ENCODE results near the gene GPHB5. TPM values are rescaled to one million over a fixed set of nuclear protein-coding genes. Genes with fewer than 3 reads are reported as not detected.
"Not testable (repeated sequence)": the region's sequence is repeated elsewhere in the genome, so short reads cannot be mapped to it uniquely, and the experiment has no call there.

The GPHB5 gene
- total RNA-seq, 2 donors from 2014 or later: not detected

DNA sequence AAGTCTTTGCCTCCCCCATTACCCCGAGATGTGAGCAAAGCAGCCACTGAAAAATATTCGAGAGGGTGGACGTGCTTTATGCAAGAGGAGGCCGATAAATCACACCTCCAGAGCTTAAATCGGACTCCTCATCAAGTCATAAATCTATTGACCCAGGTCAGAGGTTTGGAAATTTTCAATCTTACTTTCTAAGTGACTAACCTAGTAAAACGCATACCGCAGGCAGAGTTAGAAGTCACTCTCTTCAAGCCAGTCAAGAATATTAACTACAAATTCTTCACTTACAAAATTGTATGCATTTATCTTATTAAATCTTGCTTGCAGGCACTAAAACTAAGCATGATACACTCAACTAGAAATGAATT is 34.9 kb downstream of the GPHB5 start:
- H3K36me3 ChIP-seq: no peaks in the 10 kb centered on the region
- DNase-seq: no peak
- no peak overlapping the region for H3K9ac ChIP-seq (ENCODE audit: low read depth in 2 of 2, low read length in 2 of 2)
- H3K27ac ChIP-seq: no peak overlapping the region
- no peaks in the 10 kb centered on the region for H3K27me3 ChIP-seq
- no peaks in the 10 kb centered on the region for H3K4me1 ChIP-seq
- H3K9me3 ChIP-seq: no peaks in the 10 kb centered on the region
- TF ChIP-seq, protein P1, sequence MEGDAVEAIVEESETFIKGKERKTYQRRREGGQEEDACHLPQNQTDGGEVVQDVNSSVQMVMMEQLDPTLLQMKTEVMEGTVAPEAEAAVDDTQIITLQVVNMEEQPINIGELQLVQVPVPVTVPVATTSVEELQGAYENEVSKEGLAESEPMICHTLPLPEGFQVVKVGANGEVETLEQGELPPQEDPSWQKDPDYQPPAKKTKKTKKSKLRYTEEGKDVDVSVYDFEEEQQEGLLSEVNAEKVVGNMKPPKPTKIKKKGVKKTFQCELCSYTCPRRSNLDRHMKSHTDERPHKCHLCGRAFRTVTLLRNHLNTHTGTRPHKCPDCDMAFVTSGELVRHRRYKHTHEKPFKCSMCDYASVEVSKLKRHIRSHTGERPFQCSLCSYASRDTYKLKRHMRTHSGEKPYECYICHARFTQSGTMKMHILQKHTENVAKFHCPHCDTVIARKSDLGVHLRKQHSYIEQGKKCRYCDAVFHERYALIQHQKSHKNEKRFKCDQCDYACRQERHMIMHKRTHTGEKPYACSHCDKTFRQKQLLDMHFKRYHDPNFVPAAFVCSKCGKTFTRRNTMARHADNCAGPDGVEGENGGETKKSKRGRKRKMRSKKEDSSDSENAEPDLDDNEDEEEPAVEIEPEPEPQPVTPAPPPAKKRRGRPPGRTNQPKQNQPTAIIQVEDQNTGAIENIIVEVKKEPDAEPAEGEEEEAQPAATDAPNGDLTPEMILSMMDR (IDR thresholded peaks at IDR 0.05): no peak
- H3K4me3 ChIP-seq: no peak overlapping the region
- intact Hi-C loops (cut with DNase I): no loop called here

DNA sequence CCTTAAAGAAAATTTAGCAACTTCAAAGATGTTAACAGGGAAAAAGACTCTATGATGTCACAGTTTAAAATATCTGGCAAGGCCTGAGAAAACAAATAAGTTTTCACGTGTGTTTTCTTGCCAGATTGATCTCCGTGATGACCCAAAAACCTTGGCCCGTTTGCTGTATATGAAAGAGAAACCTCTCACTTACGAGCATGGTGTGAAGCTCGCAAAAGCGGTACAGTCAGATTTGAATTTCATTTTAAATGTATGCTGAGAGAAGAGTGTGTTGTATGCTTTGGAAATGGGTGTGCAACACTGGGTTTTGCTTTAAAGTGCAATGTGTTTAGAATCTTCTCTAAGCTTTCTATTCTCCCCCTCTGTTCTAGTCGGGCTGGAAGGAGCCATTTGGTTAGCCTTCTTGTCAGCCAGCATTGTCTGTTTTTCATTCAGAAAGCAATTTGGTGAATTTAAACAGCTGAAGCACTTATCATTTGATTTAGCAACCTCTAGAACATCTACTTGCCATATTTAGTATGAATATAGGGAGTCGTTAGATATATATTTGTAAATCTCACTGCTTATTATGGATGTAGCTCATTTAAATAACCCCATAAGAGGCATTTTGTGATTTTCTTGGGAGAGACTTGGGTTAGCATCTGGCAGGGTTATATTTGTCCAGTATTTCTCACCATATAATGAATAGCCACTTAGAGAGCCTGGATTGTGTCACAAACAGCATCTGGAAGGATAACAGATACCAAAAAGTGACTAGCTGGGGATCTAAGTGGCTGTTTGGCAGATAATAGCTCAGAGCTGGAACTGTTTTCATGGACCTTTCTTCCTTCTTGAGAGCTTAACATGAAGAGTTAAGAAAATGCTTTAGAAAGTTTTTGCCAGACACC is 35.5 kb downstream of the GPHB5 start:
- H3K36me3 ChIP-seq: no peaks in the 10 kb centered on the region
- H3K4me3 ChIP-seq: no peak overlapping the region
- no peaks in the 10 kb centered on the region for H3K4me1 ChIP-seq
- H3K27me3 ChIP-seq: no peaks in the 10 kb centered on the region
- no peaks in the 10 kb centered on the region for H3K9me3 ChIP-seq
- TF ChIP-seq, protein P1 (IDR thresholded peaks at IDR 0.05): no peak
- no peak for DNase-seq
- H3K9ac ChIP-seq (ENCODE audit: low read depth in 2 of 2, low read length in 2 of 2): no peak overlapping the region
- intact Hi-C loops (cut with DNase I): no loop called here
- no peak overlapping the region for H3K27ac ChIP-seq

DNA sequence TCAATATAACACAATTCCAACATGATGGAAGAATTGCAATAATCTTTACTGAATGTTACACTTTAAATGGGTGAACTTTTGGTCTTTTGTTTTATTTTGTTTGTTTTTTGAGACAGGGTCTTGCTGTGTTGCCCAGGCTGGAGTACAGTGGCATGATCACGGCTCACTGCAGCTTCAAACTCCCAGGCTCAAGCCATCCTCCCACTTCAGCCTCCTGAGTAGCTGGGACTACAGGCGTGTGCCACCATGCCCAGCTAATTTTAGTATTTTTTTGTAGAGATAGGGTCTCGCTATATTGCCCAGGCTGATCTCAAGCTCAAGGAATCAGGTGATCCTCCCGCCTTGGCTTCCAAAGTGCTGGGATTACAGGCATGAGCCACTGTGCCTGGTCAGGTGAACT is 38.8 kb downstream of the GPHB5 start:
- H3K27me3 ChIP-seq; H3K4me1 ChIP-seq; H3K36me3 ChIP-seq; H3K9ac ChIP-seq (ENCODE audit: low read depth in 2 of 2, low read length in 2 of 2); H3K4me3 ChIP-seq; H3K27ac ChIP-seq; H3K9me3 ChIP-seq; DNase-seq: not testable (repeated sequence)
- intact Hi-C loops (cut with DNase I): loop anchor here (5.0 kb wide), 2 partner anchors 1103 to 1118 kb away; no protein-coding TSS in a partner anchor

DNA sequence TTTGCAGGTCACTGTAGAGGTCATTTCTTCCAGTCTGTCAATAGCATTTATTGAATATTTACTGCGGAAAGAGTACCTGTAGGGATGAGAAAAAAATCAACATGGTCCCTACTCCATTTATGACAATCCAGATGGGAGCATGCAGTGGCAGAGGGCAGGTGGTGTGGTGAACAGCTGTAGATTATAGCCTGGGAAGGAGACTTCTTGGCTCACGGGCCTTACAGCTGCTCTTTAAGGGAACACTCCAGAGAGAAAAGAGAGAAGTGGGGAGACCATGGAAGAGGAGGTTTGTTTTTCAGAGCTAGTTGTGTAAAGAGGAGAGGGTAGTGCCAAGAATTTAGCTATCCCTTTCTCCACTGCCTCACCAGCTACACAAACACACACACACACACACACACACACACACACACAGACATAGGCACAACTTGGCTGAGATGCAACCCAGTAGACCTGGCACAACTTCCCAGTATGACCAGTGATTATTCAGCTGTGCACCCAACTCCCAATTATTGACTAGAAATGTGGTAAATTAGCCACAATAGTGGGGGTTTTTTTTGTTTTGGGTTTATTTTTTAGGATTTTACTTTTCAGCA is 41.0 kb downstream of the GPHB5 start:
- Histone ChIP-seq H3K9ac (ENCODE audit: low read depth in 2 of 2, low read length in 2 of 2) (no peak overlapping the region), H3K4me3 (no peak overlapping the region), H3K27me3 (no peaks in the 10 kb centered on the region), H3K9me3 (no peaks in the 10 kb centered on the region), H3K36me3 (no peaks in the 10 kb centered on the region), H3K4me1 (no peaks in the 10 kb centered on the region), H3K27ac (no peak overlapping the region)
- TF ChIP-seq, protein P1 (IDR thresholded peaks at IDR 0.05): no peak
- intact Hi-C loops (cut with DNase I): loop anchor here (2.0 to 5.0 kb wide), 3 partner anchors 103 to 1115 kb away; no protein-coding TSS in a partner anchor
- no peak for DNase-seq

DNA sequence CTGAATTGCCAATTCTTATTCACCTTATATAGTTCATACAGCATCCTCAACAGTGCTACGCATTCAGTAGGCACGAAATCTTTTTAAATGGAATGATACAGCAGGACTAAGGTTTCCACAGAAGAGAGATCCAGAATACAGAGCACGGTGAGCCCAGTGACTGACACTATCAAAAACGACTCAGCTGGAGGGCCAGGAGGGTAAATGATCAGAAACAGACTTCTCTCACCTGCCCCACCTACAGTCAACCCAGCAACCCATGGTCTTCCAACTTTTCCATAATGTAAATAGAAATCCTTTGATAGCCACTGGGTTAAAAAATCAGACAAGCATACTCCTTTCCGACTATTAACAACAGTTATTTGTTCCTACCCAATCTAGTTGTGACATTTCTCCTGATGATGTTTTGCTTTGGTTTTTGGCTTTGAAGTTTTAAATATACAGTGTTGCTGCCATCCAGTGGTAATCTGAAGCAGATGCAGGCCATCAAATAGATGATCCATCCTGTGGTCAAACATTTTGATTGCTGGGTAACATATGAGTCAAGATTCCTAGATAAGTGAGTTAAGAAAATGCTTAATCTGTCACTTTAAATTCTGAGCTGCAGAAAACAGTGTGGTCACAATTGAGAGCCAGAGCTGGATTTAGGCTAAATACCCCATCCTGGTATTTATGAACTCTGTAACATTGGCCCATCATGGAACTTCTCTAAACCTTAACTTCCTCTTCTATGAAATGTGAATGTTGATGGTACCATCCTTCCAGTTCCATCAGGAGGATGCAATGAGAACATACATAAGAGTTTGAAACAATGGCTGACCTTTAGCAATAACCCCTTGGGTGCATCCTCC is 42.0 kb downstream of the GPHB5 start:
- H3K27ac ChIP-seq: no peak overlapping the region
- intact Hi-C loops (cut with DNase I): loop anchor here (2.0 to 5.0 kb wide), 3 partner anchors 102 to 1114 kb away; no protein-coding TSS in a partner anchor
- TF ChIP-seq, protein P1 (IDR thresholded peaks at IDR 0.05): peak; percentile 54
- H3K4me3 ChIP-seq: no peak overlapping the region
- H3K4me1 ChIP-seq: no peaks in the 10 kb centered on the region
- no peaks in the 10 kb centered on the region for H3K36me3 ChIP-seq
- no peaks in the 10 kb centered on the region for H3K27me3 ChIP-seq
- no peak overlapping the region for H3K9ac ChIP-seq (ENCODE audit: low read depth in 2 of 2, low read length in 2 of 2)
- no peak for DNase-seq
- H3K9me3 ChIP-seq: no peaks in the 10 kb centered on the region
